Forelimb muscle (tissue), 1 donor: Measurements from ENCODE around the gene STK26. TPM values are rescaled to one million over a fixed set of nuclear protein-coding genes. Genes with fewer than 3 reads are reported as not detected.
"Not testable (repeated sequence)": the region's sequence is repeated elsewhere in the genome, so short reads cannot be mapped to it uniquely, and the experiment has no call there.

Experiments used
- DNase-seq: peaks from one replicate; pipeline ENCODE4 v3.0.0-alpha.2; 2013; ENCODE audit warnings: low read depth
- polyA plus RNA-seq: library from polyadenylated mRNA; unstranded; fragments of 120-200 nt; gene quantifications from one replicate; pipeline ENCODE4 v1.2.1, GENCODE V29; 2013; ENCODE audit not compliant: insufficient read length

STK26 gene
- 44.0 TPM for polyA plus RNA-seq

DNA sequence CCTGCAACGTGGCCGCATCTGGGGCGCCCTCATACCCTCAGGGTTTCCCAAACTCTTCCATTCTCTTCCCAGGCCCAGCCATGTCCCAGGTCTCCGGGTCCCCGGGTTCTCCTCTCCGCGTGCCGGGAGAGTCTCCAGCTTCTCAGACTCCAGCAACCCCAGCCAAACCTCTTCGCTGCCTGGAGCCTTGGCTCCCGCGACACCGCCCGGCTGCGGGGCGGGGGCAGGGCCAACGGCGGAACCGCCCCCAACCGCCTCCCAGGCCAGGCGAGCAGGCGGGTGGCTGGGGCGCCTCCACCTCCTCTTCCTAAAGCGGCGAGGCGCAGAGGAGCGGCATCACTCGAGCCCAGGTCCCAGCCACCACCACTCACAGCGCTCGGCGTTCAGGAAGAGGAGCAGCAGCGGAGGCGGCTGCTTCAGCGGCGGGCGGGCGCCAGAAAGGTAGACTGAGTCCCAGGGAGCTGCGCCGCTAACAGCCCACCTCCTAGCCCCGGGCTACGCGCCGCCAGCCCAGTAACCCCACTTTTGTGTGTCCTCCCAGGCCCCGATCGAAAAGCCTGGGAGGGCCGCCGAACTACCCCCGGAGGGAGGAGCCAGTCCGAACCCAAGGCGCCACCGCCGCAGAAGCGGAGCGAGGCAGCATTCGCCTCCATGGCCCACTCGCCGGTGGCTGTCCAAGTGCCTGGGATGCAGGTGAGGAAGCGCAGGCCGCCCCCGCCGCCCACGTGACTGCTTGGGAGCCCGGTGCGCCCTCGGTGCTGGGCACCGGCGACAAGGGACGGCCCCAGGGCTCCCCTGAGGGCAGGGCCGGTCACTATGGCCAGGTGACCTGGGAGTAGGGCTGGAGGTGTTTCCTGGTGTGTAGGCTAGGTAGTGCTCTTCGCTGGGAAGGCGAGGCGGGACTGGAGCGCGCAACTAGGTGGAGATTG, at the start of gene STK26:
TSS of gene STK26 (plus strand) at position 336 of the 929 bp plus-strand sequence. CDS start at position 652, 316 bp downstream.
- DNase-seq: peak; percentile 22

DNA sequence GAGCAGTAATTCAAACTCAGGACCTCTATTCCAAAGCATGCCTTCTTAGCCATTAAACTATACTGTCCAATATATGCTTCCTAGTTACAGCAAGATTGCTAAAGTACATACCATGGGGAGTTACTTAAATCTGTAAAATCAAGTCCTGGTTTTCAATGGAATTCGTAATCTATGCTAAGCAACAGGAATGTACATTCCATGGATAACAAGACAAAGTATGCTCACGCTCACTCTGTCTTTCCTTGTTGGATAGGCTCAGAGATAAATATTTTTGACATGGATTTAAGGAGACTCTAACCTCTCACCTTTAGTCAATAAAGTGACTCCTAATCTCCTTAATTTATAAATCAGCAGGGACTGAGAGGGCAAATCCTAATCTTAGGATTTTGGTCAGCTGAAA, 47.3 kb upstream of the STK26 start:
- DNase-seq: no peak

DNA sequence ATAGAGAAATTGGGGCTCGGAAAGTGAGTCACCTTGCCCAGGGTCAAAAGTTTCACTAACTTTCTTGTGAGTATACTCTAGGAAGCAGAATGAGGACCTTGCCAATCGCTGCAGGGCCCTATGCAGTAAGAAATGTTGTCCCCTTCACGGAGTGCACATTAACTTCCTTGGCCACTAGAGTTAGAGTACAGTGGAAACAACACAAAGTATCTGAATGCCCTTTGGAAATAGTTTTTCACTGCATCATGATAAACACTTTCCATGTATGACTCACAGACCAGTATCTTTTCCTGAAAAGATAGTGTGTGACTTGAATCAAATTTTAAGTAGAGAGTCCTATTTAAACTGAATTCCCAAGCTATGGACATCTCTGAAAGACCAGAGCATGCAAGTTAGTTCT, 45.5 kb upstream of the STK26 start:
- DNase-seq: no peak

DNA sequence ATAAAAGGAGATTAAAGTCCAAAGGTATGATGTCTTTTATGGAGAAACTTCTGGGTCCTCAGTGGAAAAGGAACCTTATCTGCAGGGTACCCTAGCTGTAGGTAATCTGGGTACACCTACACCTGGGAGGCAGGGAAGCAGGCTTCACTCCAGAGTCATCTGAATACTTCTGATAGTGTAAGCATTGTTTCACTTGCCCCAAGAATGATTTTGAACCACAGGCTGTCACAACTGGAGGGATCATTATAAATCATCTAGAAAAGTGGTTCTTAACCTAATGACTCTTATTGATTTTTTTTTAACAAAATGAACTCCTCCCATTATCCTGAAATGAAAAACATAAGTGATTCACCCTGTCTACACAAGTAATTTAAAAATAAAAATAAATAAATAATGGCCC, 44.0 kb upstream of the STK26 start:
- no peak for DNase-seq

DNA sequence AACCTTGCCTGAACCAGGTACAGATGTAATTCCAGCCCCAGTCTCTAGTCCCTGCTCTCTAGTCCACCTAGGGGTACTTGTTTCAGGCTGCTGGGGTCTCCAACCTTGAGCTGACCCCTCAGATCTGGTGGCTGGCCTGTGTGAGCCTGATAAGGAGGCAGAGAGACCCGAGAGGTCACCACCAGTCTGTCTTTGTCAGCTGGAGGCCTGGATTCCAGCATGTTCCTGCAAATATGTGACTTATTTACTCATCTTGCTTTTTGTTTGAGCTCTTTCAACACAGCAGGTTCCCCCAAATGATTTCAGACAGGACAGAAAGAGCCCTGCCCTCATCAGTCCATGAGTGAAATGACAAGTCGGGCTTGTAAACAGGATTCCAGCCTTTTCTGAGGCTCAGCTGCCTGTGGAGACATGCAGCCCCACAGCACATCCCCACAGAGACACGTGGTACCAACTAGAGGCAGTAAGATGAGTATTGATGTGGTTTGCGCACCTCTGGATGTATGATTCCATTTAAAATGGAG, 37.5 kb upstream of the STK26 start:
- no peak for DNase-seq

DNA sequence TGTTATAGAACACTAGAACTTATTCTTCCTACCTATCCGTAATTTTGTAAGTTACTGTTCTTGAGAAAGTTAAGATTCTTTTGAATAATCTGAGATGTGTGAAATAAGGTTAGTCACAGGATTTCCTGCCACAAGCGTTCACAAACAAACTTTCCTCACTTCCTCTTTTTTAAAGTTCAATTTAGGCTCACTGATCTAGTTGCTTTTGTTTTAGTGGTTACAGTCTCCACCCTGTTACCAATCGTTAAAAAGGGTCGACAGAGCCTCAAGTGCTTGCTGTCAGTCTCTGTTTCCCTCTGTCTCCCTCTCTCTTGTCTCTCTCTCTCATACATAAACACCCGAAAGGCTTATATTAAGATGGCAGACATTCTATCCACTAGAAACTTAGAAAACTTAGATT, 35.9 kb upstream of the STK26 start:
- no peak for DNase-seq

DNA sequence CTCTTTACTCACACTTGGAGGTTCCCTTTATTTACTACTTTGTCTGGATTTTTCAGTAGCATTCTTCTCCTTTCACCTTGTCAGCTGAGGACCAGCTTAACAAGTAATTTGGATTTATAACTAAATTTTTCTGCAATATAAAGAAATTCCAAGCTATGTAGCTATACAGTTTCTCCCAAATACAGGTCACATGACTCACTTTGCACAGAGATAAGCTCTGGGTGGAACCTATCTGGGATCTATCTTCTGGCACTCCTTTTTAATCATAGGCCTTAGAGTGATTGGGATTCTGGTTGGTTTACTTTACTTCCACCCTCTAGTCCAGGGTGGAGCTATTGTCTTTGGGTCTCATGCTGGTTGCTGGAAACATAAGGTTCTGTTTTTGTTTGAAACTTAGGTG, 34.9 kb upstream of the STK26 start:
- DNase-seq: no peak

DNA sequence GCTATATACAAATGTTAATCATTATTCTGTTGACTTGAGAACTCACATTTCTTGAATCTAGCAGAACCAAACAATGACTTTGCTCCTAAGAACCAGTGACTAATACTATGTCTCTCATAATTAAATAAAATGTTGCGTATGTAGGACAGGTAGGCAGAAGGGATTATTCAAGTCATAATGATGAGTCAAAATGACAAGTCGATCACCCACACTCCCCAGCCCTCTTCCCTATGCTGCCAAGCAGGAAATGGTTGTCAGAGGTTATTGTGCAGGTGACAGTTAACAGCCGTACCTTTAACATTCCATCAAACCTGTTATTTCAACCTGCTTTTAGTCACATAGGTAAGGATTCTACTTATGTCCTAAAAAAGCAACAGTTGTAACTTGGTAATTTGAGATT, 22.0 kb upstream of the STK26 start:
- no peak for DNase-seq

DNA sequence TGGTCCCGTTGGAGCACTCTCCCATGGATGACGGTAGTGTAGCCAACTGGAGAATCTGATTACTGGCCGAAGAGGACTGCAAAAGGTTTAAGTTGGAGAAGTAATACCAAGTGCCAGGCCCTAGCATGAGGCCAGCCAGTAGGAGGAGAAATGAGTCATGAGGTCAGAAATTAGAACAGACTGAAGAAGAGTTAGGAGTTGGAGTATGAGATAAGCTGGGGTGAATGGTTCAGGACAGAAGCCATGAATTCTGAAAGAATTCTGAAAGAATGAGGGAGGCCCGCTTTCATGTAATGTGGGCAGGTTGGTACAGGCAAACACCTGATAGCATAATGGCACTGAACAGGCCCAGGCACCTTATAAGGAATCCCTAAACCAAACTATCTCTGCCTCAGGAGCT, 18.4 kb upstream of the STK26 start:
- no peak for DNase-seq

DNA sequence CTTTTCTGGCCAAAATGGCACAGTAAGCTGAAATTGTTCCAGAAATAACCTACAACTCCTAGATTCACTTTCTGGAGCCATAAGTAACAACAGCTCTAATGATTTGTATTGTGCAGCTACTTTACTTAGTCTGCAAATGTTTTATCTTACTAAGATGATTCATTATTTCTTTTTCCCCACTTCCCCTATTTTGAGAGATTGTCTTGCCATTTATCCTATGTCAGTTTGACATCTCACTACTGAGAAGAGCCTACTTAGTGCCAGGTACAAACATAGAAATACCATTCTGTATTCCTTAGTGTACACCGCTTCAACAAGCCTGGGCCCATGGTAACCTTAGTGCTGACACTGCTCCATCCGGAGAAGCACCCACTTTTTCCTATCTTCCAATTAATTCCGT, 13.8 kb upstream of the STK26 start:
- no peak for DNase-seq

DNA sequence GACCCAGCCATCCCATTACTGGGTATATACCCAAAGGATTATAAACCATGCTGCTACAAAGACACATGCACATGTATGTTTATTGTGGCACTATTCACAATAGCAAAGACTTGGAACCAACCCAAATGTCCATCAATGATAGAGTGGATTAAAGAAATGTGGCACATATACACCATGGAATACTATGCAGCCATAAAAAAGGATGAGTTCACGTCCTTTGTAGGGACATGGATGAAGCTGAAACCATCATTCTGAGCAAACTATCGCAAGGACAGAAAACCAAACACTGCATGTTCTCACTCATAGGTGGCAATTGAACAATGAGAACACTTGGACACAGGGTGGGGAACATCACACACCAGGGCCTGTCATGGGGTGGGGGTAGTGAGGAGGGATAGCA, 12.9 kb upstream of the STK26 start:
- not testable (repeated sequence) for DNase-seq

DNA sequence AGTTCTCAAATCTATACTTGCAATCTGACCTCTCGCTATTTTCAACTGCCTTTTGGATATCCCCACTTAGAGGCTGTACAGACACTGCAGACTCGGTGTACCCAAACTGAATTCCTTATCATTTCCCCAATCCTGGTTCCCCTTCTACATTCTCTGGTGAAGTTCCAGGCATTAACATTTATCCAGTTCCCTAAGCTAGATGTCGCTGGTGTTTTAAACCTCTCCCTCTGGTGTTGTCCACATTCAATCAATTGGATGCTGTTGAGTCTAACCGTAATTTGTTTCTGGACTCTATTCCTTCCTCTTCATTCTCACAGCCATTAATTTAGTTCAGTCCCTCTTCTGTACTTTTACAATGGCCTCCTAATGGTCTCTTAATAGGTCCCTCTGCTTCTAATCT, 7.2 kb upstream of the STK26 start:
- no peak for DNase-seq

DNA sequence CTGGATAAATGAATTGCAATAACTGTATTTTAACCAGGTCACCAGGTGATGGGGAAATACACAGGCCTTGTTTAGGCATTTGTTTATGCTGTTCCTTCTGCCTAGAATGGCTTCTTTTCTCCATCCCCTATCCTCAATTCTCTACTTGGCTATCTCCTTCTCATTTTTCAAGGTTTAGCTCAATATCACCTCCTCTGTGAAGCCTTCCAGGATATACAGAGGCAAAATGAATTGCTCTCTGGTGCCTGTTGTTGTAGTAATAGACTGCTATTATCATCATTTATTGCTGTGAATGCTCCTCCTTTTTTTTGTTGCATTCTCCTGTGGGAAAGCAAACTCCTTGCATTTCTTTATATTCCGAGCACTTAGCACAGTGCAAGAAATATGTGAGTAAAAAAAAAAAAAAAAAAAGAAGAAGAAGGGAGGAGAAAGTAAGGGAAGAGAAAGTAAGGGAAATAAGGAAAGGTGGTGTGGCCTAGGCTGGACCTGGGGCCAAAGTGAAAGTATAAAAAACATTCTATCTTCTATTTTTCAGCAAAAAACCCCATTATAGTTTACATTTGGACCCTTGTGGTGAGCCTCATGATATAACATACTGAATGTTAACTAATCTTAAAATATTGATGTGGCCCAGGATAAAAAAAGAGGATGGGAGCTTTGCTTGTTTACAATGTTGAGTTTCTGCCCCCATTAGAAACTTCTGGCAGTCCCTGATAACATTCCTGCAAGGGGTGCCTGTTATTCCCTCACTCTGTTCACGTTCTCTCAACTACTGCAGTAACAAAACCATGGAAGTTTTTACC, 6.3 kb upstream of the STK26 start:
- DNase-seq: no peak

DNA sequence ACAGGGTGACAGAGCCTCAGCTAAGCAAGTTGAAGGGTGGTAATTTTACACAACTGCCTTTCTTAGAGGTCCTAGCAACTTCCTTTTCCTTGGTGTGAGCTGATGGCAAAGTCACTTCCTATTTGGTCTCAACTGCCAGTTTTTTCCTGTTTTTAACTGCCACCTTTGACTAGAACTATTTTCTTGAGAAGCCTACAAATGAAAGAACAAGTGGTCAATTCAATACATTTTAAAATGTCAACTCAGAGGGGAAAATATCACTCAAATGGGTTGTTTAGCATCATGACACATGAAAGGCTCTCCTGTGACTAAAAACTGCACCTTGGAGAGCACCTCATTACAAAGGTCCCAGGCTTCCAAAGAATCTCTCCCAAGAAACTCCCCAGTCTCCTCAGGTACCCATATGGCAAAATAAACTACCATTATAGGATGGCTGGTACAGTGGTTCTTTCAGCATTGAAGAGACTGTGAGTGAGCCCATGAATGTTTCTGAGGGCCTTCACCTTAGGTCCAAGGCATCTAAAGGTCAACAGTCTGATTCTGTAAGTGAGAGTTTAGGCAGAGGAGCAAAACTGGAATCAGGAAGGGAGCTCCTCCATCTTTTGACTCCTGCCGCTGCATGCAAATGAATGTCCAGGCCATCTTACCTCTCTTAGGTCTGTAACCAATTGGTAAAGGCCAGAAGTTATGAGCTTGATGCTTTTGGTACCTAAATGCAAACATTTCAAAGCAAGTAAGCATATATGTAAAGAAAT, 5.5 kb upstream of the STK26 start:
- no peak for DNase-seq

DNA sequence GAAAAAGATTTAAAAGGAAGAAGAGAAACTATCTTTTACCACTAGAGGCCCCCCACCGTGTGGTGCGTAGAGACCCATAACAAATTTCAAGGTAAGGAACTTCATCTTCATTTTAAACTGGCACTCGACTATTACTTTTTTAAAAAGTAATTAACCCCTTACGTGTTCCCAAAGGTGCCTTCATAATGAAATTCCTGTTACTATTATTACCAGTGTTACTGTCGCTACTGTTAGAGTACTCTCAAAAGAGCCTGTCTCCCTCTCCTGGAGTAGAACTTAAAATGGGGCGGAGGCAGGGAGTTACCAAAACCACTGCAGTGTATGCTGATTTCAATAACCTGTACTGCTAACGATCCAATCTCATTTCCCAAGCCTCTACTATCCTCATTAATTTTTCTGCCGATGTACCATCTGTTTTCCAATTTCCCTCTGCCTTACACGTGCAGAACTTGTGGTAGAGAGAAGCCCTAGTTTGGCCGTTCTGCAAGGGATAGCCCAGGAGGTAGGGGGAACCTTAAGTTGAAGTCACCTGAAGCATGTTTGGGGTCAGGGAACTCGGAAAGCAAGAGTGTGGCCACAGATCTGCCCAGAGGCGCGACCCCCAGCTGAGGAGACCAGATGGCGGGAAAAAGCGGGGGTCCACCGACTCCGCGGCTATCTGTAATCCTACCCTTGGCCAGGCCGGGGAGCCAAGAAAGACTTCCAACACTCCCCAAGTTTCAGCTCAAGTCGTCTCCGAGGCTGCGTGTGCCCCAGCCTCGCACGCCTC, 720 bp upstream of the STK26 start:
- DNase-seq: no peak

DNA sequence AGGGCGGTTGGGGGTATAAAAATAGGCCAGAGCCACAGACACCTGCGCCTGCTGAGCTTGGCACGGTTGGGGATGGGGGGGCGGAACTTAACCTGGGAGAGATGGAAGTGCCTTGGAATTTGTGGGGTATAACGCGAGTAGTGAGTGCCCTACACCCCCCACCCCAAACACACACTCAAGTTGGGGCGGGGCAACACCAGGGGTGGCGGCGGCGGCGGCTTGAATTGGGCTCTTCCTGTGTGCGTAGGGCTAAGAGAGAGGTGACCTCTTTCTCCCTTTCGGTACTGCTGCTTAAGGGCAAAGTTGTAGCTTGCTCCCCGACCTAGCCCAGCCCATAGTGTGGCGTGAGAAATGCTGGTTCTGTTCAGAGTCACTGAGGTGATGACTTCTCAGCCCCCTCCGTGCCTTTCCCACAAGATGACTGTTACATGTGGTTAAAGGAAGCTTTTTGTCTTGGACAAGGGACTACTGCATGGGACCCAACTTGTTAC, 839 bp downstream of the STK26 start:
- DNase-seq: no peak

DNA sequence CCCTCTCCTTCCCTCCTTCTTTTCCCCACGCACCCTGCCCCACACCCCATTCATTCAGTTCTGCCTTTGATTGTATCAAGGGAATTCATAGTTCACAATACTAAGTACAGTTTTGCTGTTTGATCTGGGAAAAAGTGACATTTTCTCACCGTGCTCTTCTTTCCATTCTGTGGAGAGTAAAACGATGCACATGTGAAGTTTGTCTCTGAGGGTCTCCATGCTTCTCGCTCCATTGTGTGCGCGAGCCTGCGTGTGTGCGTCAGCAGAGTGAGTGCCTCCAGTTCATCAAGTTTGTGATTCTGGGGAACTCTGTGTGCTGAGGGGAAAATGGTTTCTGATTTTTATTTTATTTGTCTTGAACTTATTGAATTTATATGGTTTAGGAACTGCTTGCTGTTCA, 1.9 kb downstream of the STK26 start:
- no peak for DNase-seq

DNA sequence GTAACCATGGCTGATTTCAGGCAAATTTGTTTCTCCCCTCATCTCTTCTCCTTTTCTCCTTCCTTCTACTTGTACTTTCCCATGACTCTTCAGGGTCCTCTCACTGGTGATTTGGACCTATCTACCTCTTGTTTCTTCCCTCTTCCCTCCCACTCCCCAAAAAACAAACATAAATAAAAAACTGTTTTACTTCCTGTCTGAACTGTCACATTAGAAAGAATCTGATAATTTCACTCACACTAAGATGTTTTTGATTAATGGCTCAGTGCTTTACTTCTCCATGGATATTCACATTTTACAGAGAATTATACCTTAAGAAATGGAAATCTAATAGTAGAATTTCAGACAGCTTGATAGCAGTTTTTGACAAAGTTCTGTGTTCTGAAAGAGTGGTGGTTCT, 7.2 kb downstream of the STK26 start:
- no peak for DNase-seq

DNA sequence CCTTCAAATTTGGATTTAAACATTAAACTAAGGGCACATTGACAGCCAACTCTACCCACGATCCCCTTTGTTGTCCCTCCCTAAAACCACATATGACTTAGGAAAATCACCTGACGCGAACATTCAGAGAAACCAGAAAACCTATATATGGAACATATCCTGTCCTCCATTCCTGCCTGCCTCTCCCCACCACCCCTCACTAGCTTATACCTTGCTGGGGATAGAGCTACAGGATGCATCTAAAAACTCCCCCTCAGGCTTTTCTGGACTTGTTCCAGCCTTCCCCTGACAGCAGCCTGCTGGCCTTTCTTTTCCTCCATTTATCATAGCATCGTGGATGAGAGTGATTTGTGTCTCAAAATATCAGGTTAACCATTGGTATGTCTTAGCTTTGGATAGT, 8.8 kb downstream of the STK26 start:
- no peak for DNase-seq

DNA sequence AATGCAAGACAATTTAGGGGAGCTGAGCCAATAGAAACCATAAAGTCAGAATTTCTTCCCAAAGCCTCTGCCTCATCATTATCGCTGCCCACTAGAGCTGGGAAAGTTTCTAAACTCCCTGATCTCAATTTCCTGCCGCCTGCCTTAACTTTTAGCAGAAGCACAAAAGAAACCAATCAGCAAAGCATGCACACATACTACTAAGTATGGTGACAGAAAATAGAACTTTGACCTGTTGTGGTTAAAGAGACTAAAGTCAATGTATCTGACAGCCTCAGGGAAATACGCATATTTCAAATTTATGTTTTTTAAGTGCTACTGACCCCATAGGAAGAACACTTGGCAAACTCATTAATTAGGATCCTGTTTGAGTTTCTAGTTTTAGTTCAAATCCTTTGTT, 10.1 kb downstream of the STK26 start:
- no peak for DNase-seq

DNA sequence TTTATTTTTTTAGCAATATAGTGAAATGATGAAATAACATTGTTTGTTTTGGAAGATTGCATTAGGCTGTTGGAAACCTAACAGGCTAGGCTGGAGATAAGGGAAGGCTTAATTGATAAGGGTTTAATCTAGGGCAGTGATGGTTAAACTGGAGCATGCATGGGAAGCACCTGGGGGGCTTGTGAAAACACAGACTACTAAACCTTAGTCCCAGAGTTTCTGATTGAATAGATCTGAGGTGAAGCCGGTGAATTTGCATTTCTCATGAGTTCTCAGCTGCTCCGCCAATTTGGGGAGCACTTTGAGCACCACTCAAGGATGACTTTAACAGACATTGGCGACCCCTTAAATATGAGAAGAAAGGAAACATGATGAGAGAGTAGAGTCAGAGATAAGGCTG, 11.5 kb downstream of the STK26 start:
- DNase-seq: no peak
